ENCODE data around the gene FBXL5.

Gene FBXL5

DNA sequence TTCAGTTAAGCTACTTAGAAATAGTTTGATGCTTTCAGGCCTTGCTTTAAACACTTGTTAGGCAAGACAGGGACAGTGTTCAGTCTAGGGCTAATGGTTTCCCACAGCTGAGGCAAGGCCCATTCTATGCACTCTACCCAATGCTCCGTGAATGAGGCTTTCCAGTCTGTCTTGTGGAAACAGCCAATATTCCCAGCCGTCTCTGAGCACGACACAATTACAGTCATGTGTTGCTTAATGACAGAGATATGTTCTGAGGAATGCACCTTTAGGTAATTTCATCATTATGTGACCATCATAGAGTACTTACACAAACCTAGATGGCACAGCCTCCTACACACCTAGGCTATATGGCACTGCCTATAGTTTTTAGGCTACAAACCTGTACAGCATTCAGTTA, 16.9 kb upstream of the FBXL5 start:
- H3K4me3 ChIP-seq (ENCODE audit: low read depth, low read length), result no peak overlapping the region
- TF ChIP-seq, protein P1, sequence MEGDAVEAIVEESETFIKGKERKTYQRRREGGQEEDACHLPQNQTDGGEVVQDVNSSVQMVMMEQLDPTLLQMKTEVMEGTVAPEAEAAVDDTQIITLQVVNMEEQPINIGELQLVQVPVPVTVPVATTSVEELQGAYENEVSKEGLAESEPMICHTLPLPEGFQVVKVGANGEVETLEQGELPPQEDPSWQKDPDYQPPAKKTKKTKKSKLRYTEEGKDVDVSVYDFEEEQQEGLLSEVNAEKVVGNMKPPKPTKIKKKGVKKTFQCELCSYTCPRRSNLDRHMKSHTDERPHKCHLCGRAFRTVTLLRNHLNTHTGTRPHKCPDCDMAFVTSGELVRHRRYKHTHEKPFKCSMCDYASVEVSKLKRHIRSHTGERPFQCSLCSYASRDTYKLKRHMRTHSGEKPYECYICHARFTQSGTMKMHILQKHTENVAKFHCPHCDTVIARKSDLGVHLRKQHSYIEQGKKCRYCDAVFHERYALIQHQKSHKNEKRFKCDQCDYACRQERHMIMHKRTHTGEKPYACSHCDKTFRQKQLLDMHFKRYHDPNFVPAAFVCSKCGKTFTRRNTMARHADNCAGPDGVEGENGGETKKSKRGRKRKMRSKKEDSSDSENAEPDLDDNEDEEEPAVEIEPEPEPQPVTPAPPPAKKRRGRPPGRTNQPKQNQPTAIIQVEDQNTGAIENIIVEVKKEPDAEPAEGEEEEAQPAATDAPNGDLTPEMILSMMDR (IDR thresholded peaks at IDR 0.05; ENCODE audit: insufficient read depth, low read depth, low read length, missing control alignments), result no peak
- no peak for DNase-seq (ENCODE audit: low read depth)

DNA sequence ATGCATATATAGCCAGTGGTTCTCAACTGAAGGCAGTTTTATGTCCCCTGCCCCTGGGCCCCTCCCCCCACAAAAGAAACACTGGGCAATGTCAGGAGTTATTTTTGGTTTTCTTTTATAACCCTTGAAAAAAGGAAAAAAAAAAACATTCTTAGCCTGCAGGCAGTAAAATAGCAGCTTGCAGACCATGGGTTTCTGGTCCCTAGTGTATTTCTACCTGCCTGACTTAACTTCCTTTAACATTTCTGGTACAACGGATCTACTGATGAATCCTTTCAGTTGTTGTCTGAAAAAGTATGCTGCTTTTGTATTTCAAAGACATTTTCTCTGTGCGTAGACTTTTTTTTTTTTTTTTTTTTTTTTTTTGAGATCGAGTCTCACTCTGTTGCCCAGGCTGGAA, 15.4 kb upstream of the FBXL5 start:
- no peak for DNase-seq (ENCODE audit: low read depth)
- TF ChIP-seq, protein P1 (IDR thresholded peaks at IDR 0.05; ENCODE audit: insufficient read depth, low read depth, low read length, missing control alignments), result no peak
- H3K4me3 ChIP-seq (ENCODE audit: low read depth, low read length), result no peak overlapping the region

- DNase-seq (ENCODE audit: low read depth), result no peak
- no peak overlapping the region for H3K4me3 ChIP-seq (ENCODE audit: low read depth, low read length)
- TF ChIP-seq, protein P1 (IDR thresholded peaks at IDR 0.05; ENCODE audit: insufficient read depth, low read depth, low read length, missing control alignments), result no peak
These were observed 13.6 kb upstream of the FBXL5 start for GRCh38 chr4:15668566-15669435.

DNA sequence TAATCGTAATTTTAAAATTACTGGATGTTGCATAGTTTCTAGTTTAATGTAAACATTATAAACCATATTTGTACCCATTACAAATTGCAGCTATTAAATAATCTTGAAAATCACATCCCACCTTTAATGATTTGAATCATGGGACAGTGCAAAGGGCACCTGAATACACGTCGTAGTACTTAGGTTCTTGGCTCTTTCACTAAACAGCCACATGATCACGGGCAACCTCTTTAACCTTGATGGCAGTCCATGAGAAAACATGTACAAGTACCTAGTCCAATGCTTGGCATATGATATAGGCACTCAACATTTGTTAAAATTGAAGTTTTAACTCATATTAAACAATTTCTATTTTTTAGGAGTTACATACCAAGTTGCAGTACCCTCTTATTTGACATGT, 11.8 kb upstream of the FBXL5 start:
- TF ChIP-seq, protein P1 (IDR thresholded peaks at IDR 0.05; ENCODE audit: insufficient read depth, low read depth, low read length, missing control alignments), result no peak
- H3K4me3 ChIP-seq (ENCODE audit: low read depth, low read length), result no peak overlapping the region
- DNase-seq (ENCODE audit: low read depth), result no peak

DNA sequence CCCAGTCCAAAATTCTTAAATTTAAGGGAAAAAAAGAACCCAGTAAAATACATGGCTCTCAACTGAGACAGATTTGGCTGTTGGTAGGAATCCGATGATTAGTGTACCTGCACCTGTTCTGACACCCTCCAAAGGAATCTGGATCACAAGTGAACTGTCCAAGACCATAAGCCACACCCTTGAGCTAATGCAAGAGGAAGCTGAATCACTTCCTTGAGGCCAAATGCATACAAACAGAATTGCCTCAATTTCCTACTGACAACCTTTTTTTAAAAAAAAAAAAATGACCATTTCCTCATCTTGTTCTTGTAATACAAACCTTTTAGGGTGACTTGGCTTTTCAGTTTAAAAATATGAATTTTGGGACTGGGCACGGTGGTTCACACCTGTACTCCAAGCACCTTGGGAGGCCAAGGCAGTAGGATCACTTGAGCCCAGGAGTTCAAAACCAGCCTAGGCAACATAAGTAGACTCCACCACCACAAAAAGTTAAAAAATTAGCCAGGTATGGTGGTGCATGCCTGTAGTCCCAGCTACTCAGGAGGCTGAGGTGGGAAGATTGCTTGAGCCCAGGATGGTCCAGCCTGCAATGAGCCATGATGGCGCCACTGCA, 10.7 kb upstream of the FBXL5 start:
- TF ChIP-seq, protein P1 (IDR thresholded peaks at IDR 0.05; ENCODE audit: insufficient read depth, low read depth, low read length, missing control alignments), result no peak
- no peak overlapping the region for H3K4me3 ChIP-seq (ENCODE audit: low read depth, low read length)
- DNase-seq (ENCODE audit: low read depth), result no peak

DNA sequence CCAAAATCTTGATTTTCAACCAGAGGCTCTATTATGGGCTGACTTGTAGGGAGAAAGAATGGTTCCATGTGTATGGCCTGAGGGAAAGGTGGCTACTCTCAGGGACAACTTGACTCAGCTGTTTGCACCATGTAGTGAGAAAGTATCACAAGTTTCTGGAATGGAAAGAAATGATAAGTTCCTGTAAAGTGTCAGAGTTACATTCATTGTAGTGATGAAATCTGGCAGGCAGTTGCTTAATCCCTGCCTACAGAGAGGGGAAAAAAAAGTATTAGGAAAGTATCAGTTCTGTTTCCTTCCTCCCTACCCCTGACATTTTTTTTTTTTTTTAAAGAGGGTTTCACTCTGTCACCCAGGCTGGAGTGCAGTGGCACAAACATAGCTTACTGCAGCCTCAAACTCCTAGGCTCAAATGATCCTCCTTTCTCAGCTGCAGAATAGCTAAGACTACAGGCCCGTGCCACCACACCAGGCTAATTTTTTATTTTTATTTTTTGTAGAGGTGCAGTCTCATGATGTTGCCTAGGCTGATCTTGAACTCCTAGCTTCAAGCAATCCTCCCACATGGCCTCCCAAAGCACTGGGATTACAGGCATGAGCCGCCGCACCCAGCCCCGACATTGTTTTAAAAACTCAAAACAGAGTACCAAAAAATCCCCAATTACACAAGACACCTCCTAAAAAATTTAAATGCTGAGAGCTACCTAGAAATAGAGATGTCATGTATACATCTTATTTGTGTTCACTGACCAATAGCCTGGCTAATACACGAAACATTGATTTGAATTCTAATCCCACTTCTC, 4.8 kb upstream of the FBXL5 start:
- TF ChIP-seq, protein P1 (IDR thresholded peaks at IDR 0.05; ENCODE audit: insufficient read depth, low read depth, low read length, missing control alignments), result no peak
- DNase-seq (ENCODE audit: low read depth), result no peak
- H3K4me3 ChIP-seq (ENCODE audit: low read depth, low read length), result no peak overlapping the region
